ENCODE results near the gene MED12L.

DNA sequence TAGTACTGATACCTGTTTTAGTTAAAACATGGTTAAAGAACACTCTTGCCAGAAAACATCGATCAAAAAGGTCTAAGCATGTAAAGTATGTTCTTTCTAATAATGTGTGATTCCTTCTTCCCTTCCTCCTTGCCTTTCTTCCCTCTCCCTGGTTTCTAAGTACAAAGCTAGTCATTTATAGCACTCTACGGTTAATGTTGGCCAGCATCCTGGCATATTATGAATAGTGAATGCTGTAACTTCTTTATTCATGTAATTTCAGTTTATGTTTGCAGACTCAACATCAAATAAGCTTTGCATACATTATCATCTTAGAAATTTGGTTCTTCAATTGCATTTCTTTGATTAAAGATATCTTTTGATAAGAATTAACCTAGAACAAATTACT, 272.0 kb downstream of the MED12L start:
- TF ChIP-seq CTCF (IDR thresholded peaks at IDR 0.05; ENCODE audit: poor library complexity) (no peak), EZH2 (IDR thresholded peaks at IDR 0.05; ENCODE audit: borderline replicate concordance) (no peak)
